Right lobe of liver (tissue), 4 donors: ENCODE results near the gene NENF.

Source experiments
- CTCF ChIP-seq, 4 donors: fragments of 200-600 bp in 3 of 4; fragments of 450-650 bp in 1 of 4; IDR thresholded peaks; one replicate each; pipeline versions ENCODE4 v1.5.1 to v1.8.0; 2016 to 2022; ENCODE audit warnings: antibody characterized with exemption in 4 of 4, mild to moderate bottlenecking in 2 of 4
- POLR2A ChIP-seq: fragments of 450-650 bp; IDR thresholded peaks from one replicate; pipeline ENCODE4 v1.6.1; 2017; ENCODE audit warnings: antibody characterized with exemption, mild to moderate bottlenecking
- donor health status: DM: no; HTN: no; CAD: no.
- donor health status: DM: no; HTN: no; CAD: no.
- donor health status: DM: no; HTN: yes; CAD: no.

DNA sequence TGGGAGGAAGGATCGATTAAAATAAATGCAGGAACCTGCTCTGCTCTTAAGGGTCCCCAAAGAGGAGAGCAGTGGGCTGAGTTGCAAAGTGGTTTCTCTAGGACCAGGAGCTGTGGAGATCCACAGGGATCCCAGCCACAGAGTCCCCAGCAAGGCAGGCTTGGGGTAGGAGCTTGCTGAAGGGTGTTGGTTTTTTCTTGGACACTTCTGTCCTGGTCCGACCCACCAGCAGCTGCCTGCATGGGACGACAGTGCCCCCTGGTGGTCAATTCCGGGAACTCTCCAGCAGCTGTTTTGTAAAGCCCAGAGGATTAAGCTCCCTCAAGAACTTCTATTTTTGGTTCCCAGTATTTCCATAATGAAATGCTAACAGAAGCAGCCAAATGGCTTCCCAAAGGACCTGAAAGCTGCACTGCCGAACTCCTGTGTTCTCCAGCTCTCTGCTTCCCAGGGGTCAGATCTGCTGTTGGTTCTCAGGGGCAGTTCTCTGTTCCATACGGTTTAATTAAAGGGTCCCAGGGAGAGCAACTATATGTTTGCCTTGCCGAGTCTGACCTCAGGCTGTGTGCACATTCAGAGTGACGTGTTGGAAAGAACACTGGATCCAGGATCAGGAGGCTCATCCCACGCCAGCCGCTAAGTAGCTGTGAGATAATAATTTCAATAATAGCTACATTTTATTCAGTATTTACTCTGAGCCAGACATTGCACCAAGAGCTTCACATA, 23.2 kb downstream of the NENF start:
- TF ChIP-seq CTCF (IDR thresholded peaks at IDR 0.05) (peak; percentile 93 to 100 (median 98)), POLR2A (no peak)
